GM06990 (cell line): Measurements from ENCODE around the gene DNAJC16.

Experiments used
- DNase-seq: peaks from one replicate; pipeline ENCODE4 v3.0.0-alpha.2; 2011; ENCODE audit not compliant: insufficient read length; ENCODE audit errors: extremely low read depth
- H3K27me3 ChIP-seq: replicated peaks from 2 replicates; pipeline ENCODE4 v1.6.0; 2011; ENCODE audit warnings: low read length; ENCODE audit not compliant: control insufficient read depth, insufficient read depth
- H3K36me3 ChIP-seq: 2 replicates; pipeline ENCODE4 v1.5.1; 2011; ENCODE audit warnings: low read length; ENCODE audit not compliant: control insufficient read depth, insufficient read depth
- H3K4me3 ChIP-seq: replicated peaks from 2 replicates; pipeline ENCODE4 v1.5.1; 2011; ENCODE audit warnings: low read depth, mild to moderate bottlenecking, control low read depth, low read length
- CTCF ChIP-seq: IDR thresholded peaks from 2 replicates; pipeline ENCODE4 v1.5.1; 2011; ENCODE audit warnings: low read length, control low read depth, mild to moderate bottlenecking, inconsistent platforms; ENCODE audit not compliant: insufficient read depth, poor library complexity, severe bottlenecking

Gene DNAJC16

GRCh38 chr1:15570861-15571260 is 44.2 kb downstream of the DNAJC16 start:
- Histone ChIP-seq H3K4me3 (no peak overlapping the region), H3K36me3 (peaks cover 19% of the 10 kb centered on the region), H3K27me3 (no peaks in the 10 kb centered on the region)
- no peak for DNase-seq
- no peak for TF ChIP-seq CTCF

- H3K4me3 ChIP-seq: no peak overlapping the region
- peaks cover 17% of the 10 kb centered on the region for H3K36me3 ChIP-seq
These were observed 44.6 kb downstream of the DNAJC16 start for GRCh38 chr1:15571266-15571665.

GRCh38 chr1:15573477-15573876 is 46.8 kb downstream of the DNAJC16 start:
- H3K4me3 ChIP-seq: no peak overlapping the region
- peaks cover 5% of the 10 kb centered on the region for H3K36me3 ChIP-seq
- no peaks in the 10 kb centered on the region for H3K27me3 ChIP-seq
- no peak for DNase-seq
- TF ChIP-seq CTCF: no peak

More at GRCh38 chr1:15571266-15571665, 44.6 kb downstream of the DNAJC16 start:
- TF ChIP-seq CTCF: no peak
- no peaks in the 10 kb centered on the region for H3K27me3 ChIP-seq
- no peak for DNase-seq

GRCh38 chr1:15574741-15575140 is 48.1 kb downstream of the DNAJC16 start:
- peaks cover 2% of the 10 kb centered on the region for H3K36me3 ChIP-seq
- no peak for DNase-seq
- no peak overlapping the region for H3K4me3 ChIP-seq
- no peak for TF ChIP-seq CTCF
- no peaks in the 10 kb centered on the region for H3K27me3 ChIP-seq

GRCh38 chr1:15575549-15576150 is 49.0 kb downstream of the DNAJC16 start:
- H3K4me3 ChIP-seq: no peak overlapping the region
- TF ChIP-seq CTCF: no peak

GRCh38 chr1:15577691-15578090 is 51.0 kb downstream of the DNAJC16 start:
- no peak overlapping the region for H3K4me3 ChIP-seq
- DNase-seq: no peak
- H3K36me3 ChIP-seq: peaks cover 2% of the 10 kb centered on the region
- no peaks in the 10 kb centered on the region for H3K27me3 ChIP-seq
- no peak for TF ChIP-seq CTCF

More at GRCh38 chr1:15575549-15576150, 49.0 kb downstream of the DNAJC16 start:
- no peak for DNase-seq
- peaks cover 2% of the 10 kb centered on the region for H3K36me3 ChIP-seq
- no peaks in the 10 kb centered on the region for H3K27me3 ChIP-seq
